GM23338 (cell line): ENCODE measurements around the gene TMIGD3. TPM values are rescaled to one million over a fixed set of nuclear protein-coding genes. Genes with fewer than 3 reads are reported as not detected.

Source experiments
- ATAC-seq: fragments of 200-7000 bp; cut with Tn5 transposase; 3 replicates; pipeline ENCODE4 v1.9.1; 2020
- DNase-seq: peaks from one replicate; pipeline ENCODE4 v3.0.0-alpha.2; 2015; ENCODE audit warnings: low spot score
- H2AFZ ChIP-seq: fragments of 200-600 bp; sonication (generic); 2 replicates; pipeline ENCODE4 v1.8.0; 2016; ENCODE audit warnings: antibody characterized with exemption, mild to moderate bottlenecking, moderate library complexity
- H3F3A ChIP-seq: fragments of 200-600 bp; sonication (generic); replicated peaks from 2 replicates; pipeline ENCODE4 v1.8.0; 2017; ENCODE audit warnings: antibody characterized with exemption, mixed run types, low read depth
- H3K27ac ChIP-seq: fragments of 200-600 bp; sonication (generic); 2 replicates; pipeline ENCODE4 v1.6.1; 2016; ENCODE audit warnings: low read depth
- H3K27me3 ChIP-seq: fragments of 200-600 bp; sonication (generic); 2 replicates; pipeline ENCODE4 v1.8.0; 2016; ENCODE audit warnings: mild to moderate bottlenecking, mixed run types, moderate library complexity; ENCODE audit not compliant: insufficient read depth
- H3K36me3 ChIP-seq: fragments of 200-600 bp; sonication (generic); 2 replicates; pipeline ENCODE4 v1.8.0; 2016; ENCODE audit warnings: mild to moderate bottlenecking; ENCODE audit not compliant: insufficient read depth
- H3K4me1 ChIP-seq: fragments of 200-600 bp; sonication (generic); 2 replicates; pipeline ENCODE4 v1.8.0; 2016; ENCODE audit warnings: mild to moderate bottlenecking, moderate library complexity; ENCODE audit not compliant: insufficient read depth
- H3K4me2 ChIP-seq: fragments of 200-600 bp; sonication (generic); 2 replicates; pipeline ENCODE4 v1.7.1; 2017; ENCODE audit warnings: mixed run types
- H3K4me3 ChIP-seq: fragments of 200-600 bp; sonication (generic); 2 replicates; pipeline ENCODE4 v1.6.1; 2016; ENCODE audit warnings: mixed run types
- H3K79me2 ChIP-seq: fragments of 200-600 bp; sonication (generic); replicated peaks from 2 replicates; pipeline ENCODE4 v1.8.0; 2017; ENCODE audit warnings: mild to moderate bottlenecking; ENCODE audit not compliant: insufficient read depth
- H3K9me2 ChIP-seq: fragments of 200-600 bp; sonication (generic); 2 replicates; pipeline ENCODE4 v1.8.0; 2017; ENCODE audit not compliant: insufficient read depth
- H4K20me1 ChIP-seq: fragments of 200-600 bp; sonication (generic); replicated peaks from 2 replicates; pipeline ENCODE4 v1.8.0; 2017; ENCODE audit warnings: mild to moderate bottlenecking; ENCODE audit not compliant: insufficient read depth
- H3K27ac Mint-ChIP-seq: 2 replicates; pipeline ENCODE4 v1.8.0; 2020; ENCODE audit warnings: inconsistent platforms, mild to moderate bottlenecking, moderate library complexity, mixed read lengths
- H3K27me3 Mint-ChIP-seq: 3 replicates; pipeline ENCODE4 v1.8.0; 2022; ENCODE audit warnings: low read depth, mild to moderate bottlenecking, moderate library complexity, mixed read lengths, inconsistent platforms; ENCODE audit not compliant: insufficient read depth, poor library complexity
- H3K36me3 Mint-ChIP-seq: 3 replicates; pipeline ENCODE4 v1.8.0; 2021; ENCODE audit warnings: low read depth, mild to moderate bottlenecking, inconsistent platforms, moderate library complexity, mixed read lengths
- H3K4me1 Mint-ChIP-seq: 3 replicates; pipeline ENCODE4 v1.8.0; 2020; ENCODE audit warnings: mild to moderate bottlenecking, inconsistent platforms, mixed read lengths
- H3K4me3 Mint-ChIP-seq: 3 replicates; pipeline ENCODE4 v1.8.0; 2021; ENCODE audit warnings: moderate library complexity, mild to moderate bottlenecking, inconsistent platforms, mixed read lengths
- H3K9me3 Mint-ChIP-seq: 3 replicates; pipeline ENCODE4 v1.8.0; 2020; ENCODE audit warnings: moderate library complexity, mild to moderate bottlenecking, inconsistent platforms, mixed read lengths
- CREB1 ChIP-seq: fragments of 250-450 bp; sonication (Bioruptor Pico); IDR thresholded peaks from 2 replicates; pipeline ENCODE4 v1.5.0; 2020; ENCODE audit warnings: low read depth, mild to moderate bottlenecking, moderate library complexity
- CTCF ChIP-seq, 2 experiments: fragments of 200-600 bp in 1 of 2; sonication (generic) in 1 of 2; conservative IDR thresholded peaks; 2 replicates each; pipeline versions ENCODE4 v1.5.1 to v1.6.1; 2016 to 2017; ENCODE audit warnings: antibody characterized with exemption in 2 of 2, low read depth in 2 of 2, mild to moderate bottlenecking in 2 of 2, moderate library complexity in 1 of 2
- EZH2 ChIP-seq: fragments of 200-600 bp; sonication (generic); IDR thresholded peaks from one replicate; pipeline ENCODE4 v1.8.0; 2017; ENCODE audit warnings: antibody characterized with exemption, mild to moderate bottlenecking, low read depth; ENCODE audit not compliant: unreplicated experiment
- EZH2phosphoT487 ChIP-seq: fragments of 200-600 bp; sonication (generic); IDR thresholded peaks from one replicate; pipeline ENCODE4 v1.8.1; 2018; ENCODE audit warnings: antibody characterized with exemption; ENCODE audit not compliant: unreplicated experiment
- JUNB ChIP-seq: IDR thresholded peaks from one replicate; pipeline ENCODE4 v1.6.1; 2016; ENCODE audit warnings: antibody characterized with exemption; ENCODE audit not compliant: unreplicated experiment
- NANOG ChIP-seq: IDR thresholded peaks from 2 replicates; pipeline ENCODE4 v1.6.1; 2016; ENCODE audit warnings: antibody characterized with exemption, borderline replicate concordance
- ZNF114 ChIP-seq: fragments of 250-450 bp; sonication (Bioruptor Pico); IDR thresholded peaks from 2 replicates; pipeline ENCODE4 v1.5.0; 2020; ENCODE audit warnings: mild to moderate bottlenecking, moderate library complexity
- ZNF331 ChIP-seq: fragments of 250-450 bp; sonication (Bioruptor Pico); IDR thresholded peaks from 2 replicates; pipeline ENCODE4 v1.5.0; 2020; ENCODE audit warnings: low read depth, mild to moderate bottlenecking, moderate library complexity
- polyA plus RNA-seq: library from polyadenylated mRNA; unstranded; fragments of >200 nt; fragmentation: Nextera tagmentation; extraction: Ambion mirVana; gene quantifications from 2 replicates; pipeline ENCODE4 v1.2.1, GENCODE V29; 2016
- total RNA-seq: library from RNA; depleted of rRNA; stranded (reverse); fragments of >200 nt; shearing (Covaris generic); gene quantifications from 2 replicates; pipeline ENCODE4 v1.2.3, GENCODE V29; 2014
- TF ChIP-seq, protein P1 (sequence below): IDR thresholded peaks from 2 replicates; pipeline ENCODE4 v1.6.1; 2016; ENCODE audit warnings: antibody characterized with exemption
- TF ChIP-seq, protein P2 (sequence below): fragments of 250-450 bp; sonication (Bioruptor Pico); IDR thresholded peaks from 2 replicates; pipeline ENCODE4 v1.5.0; 2020; ENCODE audit warnings: mild to moderate bottlenecking, moderate library complexity

The TMIGD3 gene
- total and polyA plus RNA-seq, 2 experiments from 2014 or later = not detected

- Mint-ChIP-seq H3K36me3 (no peaks in the 10 kb centered on the region), H3K4me3 (no peak overlapping the region), H3K4me1 (peaks cover 5% of the 10 kb centered on the region; the same call in 2 of the 3 replicates), H3K9me3 (no peaks in the 10 kb centered on the region; the same call in 2 of the 3 replicates), H3K27ac (no peak overlapping the region), H3K27me3 (peaks cover 3% of the 10 kb centered on the region)
- no peak for ATAC-seq
- Histone ChIP-seq H3F3A (no peaks in the 10 kb centered on the region), H3K4me1 (no peaks in the 10 kb centered on the region), H3K4me2 (no peak overlapping the region), H3K9me2 (peaks cover 5% of the 10 kb centered on the region; the same call in 1 of the 2 replicates), H3K27ac (no peak overlapping the region), H2AFZ (peak overlapping the region; percentile 72), H4K20me1 (no peaks in the 10 kb centered on the region), H3K79me2 (no peaks in the 10 kb centered on the region), H3K4me3 (no peak overlapping the region), H3K27me3 (no peaks in the 10 kb centered on the region), H3K36me3 (no peaks in the 10 kb centered on the region)
- TF ChIP-seq, protein P1, sequence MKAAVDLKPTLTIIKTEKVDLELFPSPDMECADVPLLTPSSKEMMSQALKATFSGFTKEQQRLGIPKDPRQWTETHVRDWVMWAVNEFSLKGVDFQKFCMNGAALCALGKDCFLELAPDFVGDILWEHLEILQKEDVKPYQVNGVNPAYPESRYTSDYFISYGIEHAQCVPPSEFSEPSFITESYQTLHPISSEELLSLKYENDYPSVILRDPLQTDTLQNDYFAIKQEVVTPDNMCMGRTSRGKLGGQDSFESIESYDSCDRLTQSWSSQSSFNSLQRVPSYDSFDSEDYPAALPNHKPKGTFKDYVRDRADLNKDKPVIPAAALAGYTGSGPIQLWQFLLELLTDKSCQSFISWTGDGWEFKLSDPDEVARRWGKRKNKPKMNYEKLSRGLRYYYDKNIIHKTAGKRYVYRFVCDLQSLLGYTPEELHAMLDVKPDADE = no peak
- TF ChIP-seq CREB1 (CRISPR knock-in tag) (no peak), CTCF (conservative IDR thresholded peaks at IDR 0.05; ENCODE audit: low read depth in 2 of 2) (no peak), ZNF114 (CRISPR knock-in tag) (no peak)
- DNase-seq = no peak
These were observed 13.2 kb downstream of the TMIGD3 start for GRCh38 chr1:111490220-111490619.

- no peak for ATAC-seq
- TF ChIP-seq JUNB (no peak), NANOG (no peak), EZH2 (no peak), EZH2phosphoT487 (no peak), CREB1 (CRISPR knock-in tag) (no peak), ZNF331 (no peak)
- TF ChIP-seq, protein P2, sequence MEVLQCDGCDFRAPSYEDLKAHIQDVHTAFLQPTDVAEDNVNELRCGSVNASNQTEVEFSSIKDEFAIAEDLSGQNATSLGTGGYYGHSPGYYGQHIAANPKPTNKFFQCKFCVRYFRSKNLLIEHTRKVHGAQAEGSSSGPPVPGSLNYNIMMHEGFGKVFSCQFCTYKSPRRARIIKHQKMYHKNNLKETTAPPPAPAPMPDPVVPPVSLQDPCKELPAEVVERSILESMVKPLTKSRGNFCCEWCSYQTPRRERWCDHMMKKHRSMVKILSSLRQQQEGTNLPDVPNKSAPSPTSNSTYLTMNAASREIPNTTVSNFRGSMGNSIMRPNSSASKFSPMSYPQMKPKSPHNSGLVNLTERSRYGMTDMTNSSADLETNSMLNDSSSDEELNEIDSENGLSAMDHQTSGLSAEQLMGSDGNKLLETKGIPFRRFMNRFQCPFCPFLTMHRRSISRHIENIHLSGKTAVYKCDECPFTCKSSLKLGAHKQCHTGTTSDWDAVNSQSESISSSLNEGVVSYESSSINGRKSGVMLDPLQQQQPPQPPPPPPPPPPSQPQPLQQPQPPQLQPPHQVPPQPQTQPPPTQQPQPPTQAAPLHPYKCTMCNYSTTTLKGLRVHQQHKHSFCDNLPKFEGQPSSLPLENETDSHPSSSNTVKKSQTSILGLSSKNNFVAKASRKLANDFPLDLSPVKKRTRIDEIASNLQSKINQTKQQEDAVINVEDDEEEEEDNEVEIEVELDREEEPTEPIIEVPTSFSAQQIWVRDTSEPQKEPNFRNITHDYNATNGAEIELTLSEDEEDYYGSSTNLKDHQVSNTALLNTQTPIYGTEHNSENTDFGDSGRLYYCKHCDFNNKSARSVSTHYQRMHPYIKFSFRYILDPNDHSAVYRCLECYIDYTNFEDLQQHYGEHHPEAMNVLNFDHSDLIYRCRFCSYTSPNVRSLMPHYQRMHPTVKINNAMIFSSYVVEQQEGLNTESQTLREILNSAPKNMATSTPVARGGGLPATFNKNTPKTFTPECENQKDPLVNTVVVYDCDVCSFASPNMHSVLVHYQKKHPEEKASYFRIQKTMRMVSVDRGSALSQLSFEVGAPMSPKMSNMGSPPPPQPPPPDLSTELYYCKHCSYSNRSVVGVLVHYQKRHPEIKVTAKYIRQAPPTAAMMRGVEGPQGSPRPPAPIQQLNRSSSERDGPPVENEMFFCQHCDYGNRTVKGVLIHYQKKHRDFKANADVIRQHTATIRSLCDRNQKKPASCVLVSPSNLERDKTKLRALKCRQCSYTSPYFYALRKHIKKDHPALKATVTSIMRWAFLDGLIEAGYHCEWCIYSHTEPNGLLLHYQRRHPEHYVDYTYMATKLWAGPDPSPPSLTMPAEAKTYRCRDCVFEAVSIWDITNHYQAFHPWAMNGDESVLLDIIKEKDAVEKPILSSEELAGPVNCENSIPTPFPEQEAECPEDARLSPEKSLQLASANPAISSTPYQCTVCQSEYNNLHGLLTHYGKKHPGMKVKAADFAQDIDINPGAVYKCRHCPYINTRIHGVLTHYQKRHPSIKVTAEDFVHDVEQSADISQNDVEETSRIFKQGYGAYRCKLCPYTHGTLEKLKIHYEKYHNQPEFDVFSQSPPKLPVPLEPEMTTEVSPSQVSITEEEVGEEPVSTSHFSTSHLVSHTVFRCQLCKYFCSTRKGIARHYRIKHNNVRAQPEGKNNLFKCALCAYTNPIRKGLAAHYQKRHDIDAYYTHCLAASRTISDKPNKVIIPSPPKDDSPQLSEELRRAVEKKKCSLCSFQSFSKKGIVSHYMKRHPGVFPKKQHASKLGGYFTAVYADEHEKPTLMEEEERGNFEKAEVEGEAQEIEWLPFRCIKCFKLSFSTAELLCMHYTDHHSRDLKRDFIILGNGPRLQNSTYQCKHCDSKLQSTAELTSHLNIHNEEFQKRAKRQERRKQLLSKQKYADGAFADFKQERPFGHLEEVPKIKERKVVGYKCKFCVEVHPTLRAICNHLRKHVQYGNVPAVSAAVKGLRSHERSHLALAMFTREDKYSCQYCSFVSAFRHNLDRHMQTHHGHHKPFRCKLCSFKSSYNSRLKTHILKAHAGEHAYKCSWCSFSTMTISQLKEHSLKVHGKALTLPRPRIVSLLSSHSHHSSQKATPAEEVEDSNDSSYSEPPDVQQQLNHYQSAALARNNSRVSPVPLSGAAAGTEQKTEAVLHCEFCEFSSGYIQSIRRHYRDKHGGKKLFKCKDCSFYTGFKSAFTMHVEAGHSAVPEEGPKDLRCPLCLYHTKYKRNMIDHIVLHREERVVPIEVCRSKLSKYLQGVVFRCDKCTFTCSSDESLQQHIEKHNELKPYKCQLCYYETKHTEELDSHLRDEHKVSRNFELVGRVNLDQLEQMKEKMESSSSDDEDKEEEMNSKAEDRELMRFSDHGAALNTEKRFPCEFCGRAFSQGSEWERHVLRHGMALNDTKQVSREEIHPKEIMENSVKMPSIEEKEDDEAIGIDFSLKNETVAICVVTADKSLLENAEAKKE (CRISPR knock-in tag) = no peak
These were observed 13.8 kb downstream of the TMIGD3 start for GRCh38 chr1:111489604-111490003.

More at GRCh38 chr1:111489604-111490003, 13.8 kb downstream of the TMIGD3 start:
- Mint-ChIP-seq H3K4me1 (peaks cover 5% of the 10 kb centered on the region; the same call in 2 of the 3 replicates), H3K4me3 (no peak overlapping the region), H3K9me3 (no peaks in the 10 kb centered on the region; the same call in 2 of the 3 replicates), H3K36me3 (no peaks in the 10 kb centered on the region), H3K27ac (no peak overlapping the region), H3K27me3 (peaks cover 3% of the 10 kb centered on the region)
- Histone ChIP-seq H3K4me3 (no peak overlapping the region), H3F3A (no peaks in the 10 kb centered on the region), H3K4me2 (no peak overlapping the region), H3K79me2 (no peaks in the 10 kb centered on the region), H3K36me3 (no peaks in the 10 kb centered on the region), H2AFZ (no peak overlapping the region), H3K9me2 (peaks cover 5% of the 10 kb centered on the region; the same call in 1 of the 2 replicates), H3K27ac (no peak overlapping the region), H3K27me3 (no peaks in the 10 kb centered on the region), H3K4me1 (no peaks in the 10 kb centered on the region), H4K20me1 (no peaks in the 10 kb centered on the region)
- DNase-seq = no peak
